Posterior cingulate gyrus (tissue), 11 donors: ENCODE results near the gene HBM.
"Not testable (repeated sequence)": the region's sequence is repeated elsewhere in the genome, so short reads cannot be mapped to it uniquely, and the experiment has no call there.

ENCODE experiments used
- DNase-seq, 10 donors: peaks; one replicate each; pipeline versions ENCODE4 v3.0.0 to v3.0.0-alpha.2; 2020 to 2021; ENCODE audit warnings: mixed read lengths in 3 of 10
- intact Hi-C: fragments of 100-400 bp; cut with DNase I; formaldehyde crosslinking; loops from one replicate; pipeline ENCODE4 v1.15.1; 2023

Gene HBM

GRCh38 chr16:166375-167121 lies 770 bp downstream of the HBM start:
- intact Hi-C loops, result no loop called here
- peak in 2 of 10 donors; percentile 59 to 84 for DNase-seq

- intact Hi-C loops, result no loop called here
- no peak for DNase-seq
These were observed 1.4 kb downstream of the HBM start for GRCh38 chr16:167122-167690.

GRCh38 chr16:168424-168823 lies 2.6 kb downstream of the HBM start:
- intact Hi-C loops, result no loop called here

GRCh38 chr16:169014-169413 lies 3.2 kb downstream of the HBM start:
- no peak for DNase-seq
- intact Hi-C loops, result no loop called here

More at GRCh38 chr16:168424-168823, 2.6 kb downstream of the HBM start:
- DNase-seq, result peak in 1 of 10 donors; percentile 34

GRCh38 chr16:170088-170507 lies 4.3 kb downstream of the HBM start:
- peak in 1 of 10 donors; percentile 76 for DNase-seq
- intact Hi-C loops, result not testable (repeated sequence)

- no peak for DNase-seq
- intact Hi-C loops, result no loop called here
These were observed 5.0 kb downstream of the HBM start for GRCh38 chr16:170788-171187.

GRCh38 chr16:172374-172941 lies 6.7 kb downstream of the HBM start, which contains the start of gene HBA2:
HBA2 (plus strand) TSS chr16:172876; CDS start chr16:172913, 37 bp downstream.
- DNase-seq, intact Hi-C loops: not testable (repeated sequence)

- peak in 1 of 10 donors; percentile 46 for DNase-seq
- intact Hi-C loops, result not testable (repeated sequence)
These were observed 7.6 kb downstream of the HBM start for GRCh38 chr16:173211-173854.

- intact Hi-C loops, DNase-seq: not testable (repeated sequence)
These were observed 8.4 kb downstream of the HBM start for GRCh38 chr16:173928-174769.

GRCh38 chr16:175011-175949 lies 9.5 kb downstream of the HBM start:
- intact Hi-C loops, result no loop called here
- peak in 1 of 10 donors; percentile 35 for DNase-seq

- intact Hi-C loops, result not testable (repeated sequence)
- DNase-seq, result peak in 1 of 10 donors; percentile 65
These were observed 10.2 kb downstream of the HBM start for GRCh38 chr16:176006-176405.

GRCh38 chr16:176477-177382 lies 11.0 kb downstream of the HBM start, which contains the start of gene HBA1:
HBA1 (plus strand) TSS chr16:176680; CDS start chr16:176717, 37 bp downstream.
- DNase-seq, intact Hi-C loops: not testable (repeated sequence)

GRCh38 chr16:177394-177822 lies 11.6 kb downstream of the HBM start:
- intact Hi-C loops, result no loop called here
- no peak for DNase-seq

GRCh38 chr16:177981-178667 lies 12.3 kb downstream of the HBM start:
- intact Hi-C loops, result no loop called here
- no peak for DNase-seq

- intact Hi-C loops, result no loop called here
- DNase-seq, result no peak
These were observed 12.9 kb downstream of the HBM start for GRCh38 chr16:178668-179015.

- intact Hi-C loops, result loop anchor here (2.0 kb wide), 1 partner anchor 73 kb away; no protein-coding TSS in a partner anchor
- no peak for DNase-seq
These were observed 13.7 kb downstream of the HBM start for GRCh38 chr16:179211-180092.
